Neural progenitor cell (in vitro differentiated cells): ENCODE results near the gene WSCD1. TPM values are rescaled to one million over a fixed set of nuclear protein-coding genes. Genes with fewer than 3 reads are reported as not detected.

Experiments used
- DNase-seq: peaks from one replicate; pipeline ENCODE4 v3.0.0-alpha.2; 2016; ENCODE audit warnings: low spot score
- H2AFZ ChIP-seq: fragments of 200-600 bp; sonication (generic); replicated peaks from 2 replicates; pipeline ENCODE4 v1.6.1; 2016; ENCODE audit warnings: antibody characterized with exemption
- H3F3A ChIP-seq: fragments of 200-600 bp; sonication (generic); 2 replicates; pipeline ENCODE4 v1.6.1; 2016; ENCODE audit warnings: antibody characterized with exemption, low read depth
- H3K27ac ChIP-seq: fragments of 200-600 bp; sonication (generic); 2 replicates; pipeline ENCODE4 v1.5.1; 2016; ENCODE audit warnings: mild to moderate bottlenecking
- H3K27me3 ChIP-seq: fragments of 200-600 bp; sonication (generic); 2 replicates; pipeline ENCODE4 v1.6.1; 2016; ENCODE audit warnings: mild to moderate bottlenecking, moderate library complexity
- H3K36me3 ChIP-seq: fragments of 200-600 bp; sonication (generic); 2 replicates; pipeline ENCODE4 v1.5.1; 2016
- H3K4me1 ChIP-seq: fragments of 200-600 bp; sonication (generic); 2 replicates; pipeline ENCODE4 v1.6.1; 2016; ENCODE audit warnings: mixed run types
- H3K4me2 ChIP-seq: fragments of 200-600 bp; sonication (generic); 2 replicates; pipeline ENCODE4 v1.6.1; 2016
- H3K4me3 ChIP-seq: fragments of 200-600 bp; sonication (generic); 2 replicates; pipeline ENCODE4 v1.5.1; 2016
- H3K79me2 ChIP-seq: fragments of 200-600 bp; sonication (generic); 2 replicates; pipeline ENCODE4 v1.6.1; 2016; ENCODE audit warnings: low read depth
- H3K9ac ChIP-seq: fragments of 200-600 bp; sonication (generic); 2 replicates; pipeline ENCODE4 v1.6.1; 2016
- H3K9me3 ChIP-seq: fragments of 200-600 bp; sonication (generic); 2 replicates; pipeline ENCODE4 v1.5.1; 2016; ENCODE audit warnings: low read depth
- H4K20me1 ChIP-seq: fragments of 200-600 bp; sonication (generic); 2 replicates; pipeline ENCODE4 v1.6.1; 2016; ENCODE audit warnings: low read depth
- H3K27ac Mint-ChIP-seq: 3 replicates; pipeline ENCODE4 v1.8.0; 2021; ENCODE audit warnings: mixed read lengths
- H3K27me3 Mint-ChIP-seq: 2 replicates; pipeline ENCODE4 v1.8.0; 2022; ENCODE audit warnings: low read depth, mild to moderate bottlenecking, inconsistent platforms, moderate library complexity, mixed read lengths; ENCODE audit not compliant: insufficient read depth
- H3K36me3 Mint-ChIP-seq: 3 replicates; pipeline ENCODE4 v1.8.0; 2021; ENCODE audit warnings: mixed read lengths
- H3K4me1 Mint-ChIP-seq: 3 replicates; pipeline ENCODE4 v1.8.0; 2021; ENCODE audit warnings: mixed read lengths
- H3K4me3 Mint-ChIP-seq: 3 replicates; pipeline ENCODE4 v1.8.0; 2021; ENCODE audit warnings: mild to moderate bottlenecking, moderate library complexity, mixed read lengths
- H3K9me3 Mint-ChIP-seq: 3 replicates; pipeline ENCODE4 v1.8.0; 2020; ENCODE audit warnings: mixed read lengths
- EZH2 ChIP-seq: fragments of 200-600 bp; sonication (generic); IDR thresholded peaks from 2 replicates; pipeline ENCODE4 v1.6.1; 2017; ENCODE audit warnings: antibody characterized with exemption, mild to moderate bottlenecking, moderate library complexity
- EZH2phosphoT487 ChIP-seq: fragments of 200-600 bp; sonication (generic); IDR thresholded peaks from 2 replicates; pipeline ENCODE4 v1.6.1; 2017; ENCODE audit warnings: antibody characterized with exemption
- total RNA-seq: library from RNA; depleted of rRNA; stranded (reverse); fragments of >200 nt; gene quantifications from 2 replicates; pipeline ENCODE4 v1.2.3, GENCODE V29; 2015; ENCODE audit warnings: low replicate concordance
- TF ChIP-seq, protein P1 (sequence below): fragments of 200-600 bp; sonication (generic); IDR thresholded peaks from 2 replicates; pipeline ENCODE4 v1.5.1; 2017; ENCODE audit warnings: antibody characterized with exemption, mild to moderate bottlenecking

WSCD1 gene
- total RNA-seq, 1 donor from 2014 or later: 20.2 TPM

DNA sequence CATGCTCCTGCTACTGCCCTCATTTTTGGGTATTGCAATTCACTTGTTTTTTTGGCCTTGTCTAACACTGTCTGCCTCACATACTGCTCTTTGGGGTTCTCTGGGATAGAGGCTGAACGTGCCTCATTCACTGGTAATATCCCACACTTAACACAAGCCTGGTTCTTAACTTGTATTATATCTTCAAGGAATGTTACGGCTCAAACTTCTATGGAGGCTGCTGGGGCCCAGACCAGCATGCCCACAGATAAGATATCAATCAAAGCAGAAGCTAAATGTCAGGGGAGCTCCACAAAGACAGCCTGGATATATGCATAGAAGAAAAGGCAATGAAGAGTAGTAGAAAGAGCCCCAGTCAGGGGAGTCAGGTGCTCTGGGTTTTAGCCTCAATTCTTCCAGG is 103.5 kb downstream of the WSCD1 start:
- H3K36me3 ChIP-seq: no peaks in the 10 kb centered on the region
- Mint-ChIP-seq H3K36me3 (no peaks in the 10 kb centered on the region), H3K4me3 (no peak overlapping the region), H3K27me3 (peaks cover 18% of the 10 kb centered on the region), H3K27ac (peak overlapping the region; percentile 4), H3K4me1 (peaks cover 50% of the 10 kb centered on the region), H3K9me3 (peaks cover 26% of the 10 kb centered on the region)
- H3K27ac ChIP-seq: no peak overlapping the region
- no peak for DNase-seq
- TF ChIP-seq EZH2phosphoT487 (no peak), EZH2 (no peak)
- TF ChIP-seq, protein P1, sequence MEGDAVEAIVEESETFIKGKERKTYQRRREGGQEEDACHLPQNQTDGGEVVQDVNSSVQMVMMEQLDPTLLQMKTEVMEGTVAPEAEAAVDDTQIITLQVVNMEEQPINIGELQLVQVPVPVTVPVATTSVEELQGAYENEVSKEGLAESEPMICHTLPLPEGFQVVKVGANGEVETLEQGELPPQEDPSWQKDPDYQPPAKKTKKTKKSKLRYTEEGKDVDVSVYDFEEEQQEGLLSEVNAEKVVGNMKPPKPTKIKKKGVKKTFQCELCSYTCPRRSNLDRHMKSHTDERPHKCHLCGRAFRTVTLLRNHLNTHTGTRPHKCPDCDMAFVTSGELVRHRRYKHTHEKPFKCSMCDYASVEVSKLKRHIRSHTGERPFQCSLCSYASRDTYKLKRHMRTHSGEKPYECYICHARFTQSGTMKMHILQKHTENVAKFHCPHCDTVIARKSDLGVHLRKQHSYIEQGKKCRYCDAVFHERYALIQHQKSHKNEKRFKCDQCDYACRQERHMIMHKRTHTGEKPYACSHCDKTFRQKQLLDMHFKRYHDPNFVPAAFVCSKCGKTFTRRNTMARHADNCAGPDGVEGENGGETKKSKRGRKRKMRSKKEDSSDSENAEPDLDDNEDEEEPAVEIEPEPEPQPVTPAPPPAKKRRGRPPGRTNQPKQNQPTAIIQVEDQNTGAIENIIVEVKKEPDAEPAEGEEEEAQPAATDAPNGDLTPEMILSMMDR: no peak
- H3K4me2 ChIP-seq: peak overlapping the region; percentile 56
- H3K9ac ChIP-seq: no peak overlapping the region
- peaks cover 26% of the 10 kb centered on the region for H3K4me1 ChIP-seq
- H3K4me3 ChIP-seq: no peak overlapping the region
- no peak overlapping the region for H2AFZ ChIP-seq
- no peaks in the 10 kb centered on the region for H3K79me2 ChIP-seq
- H3K27me3 ChIP-seq: no peaks in the 10 kb centered on the region
- H3F3A ChIP-seq: peaks cover 16% of the 10 kb centered on the region
- no peaks in the 10 kb centered on the region for H3K9me3 ChIP-seq
- no peaks in the 10 kb centered on the region for H4K20me1 ChIP-seq
